Right lobe of liver (tissue), 6 donors: ENCODE measurements around the gene BOD1L1. TPM values are rescaled to one million over a fixed set of nuclear protein-coding genes. Genes with fewer than 3 reads are reported as not detected.

ENCODE experiments used
- ATAC-seq, 4 donors: fragments of 200-7000 bp; cut with Tn5 transposase; one replicate each; pipeline ENCODE4 v1.9.1; 2020; ENCODE audit warnings: mild to moderate bottlenecking in 4 of 4, moderate library complexity in 4 of 4
- DNase-seq, 3 donors: peaks; one replicate each; pipeline ENCODE4 v3.0.0-alpha.2; 2020
- H3K27ac ChIP-seq, 3 donors: fragments of 200-600 bp; one replicate each; pipeline ENCODE4 v1.8.0; 2022
- H3K27me3 ChIP-seq, 2 donors: fragments of 200-600 bp; one replicate each; pipeline ENCODE4 v1.8.0; 2022
- H3K36me3 ChIP-seq, 4 donors: fragments of 200-600 bp; sonication (generic) in 1 of 4; one replicate each; pipeline versions ENCODE4 v1.5.1 to v1.8.0; 2017 to 2022; ENCODE audit warnings: control low read depth in 1 of 4
- H3K4me1 ChIP-seq, 4 donors: fragments of 200-600 bp; sonication (generic) in 1 of 4; one replicate each; pipeline versions ENCODE4 v1.5.1 to v1.8.0; 2017 to 2022; ENCODE audit warnings: control low read depth in 1 of 4
- H3K4me3 ChIP-seq, 3 donors: fragments of 200-600 bp; one replicate each; pipeline ENCODE4 v1.8.0; 2022
- H3K9me3 ChIP-seq, 4 donors: fragments of 200-600 bp; sonication (generic) in 1 of 4; one replicate each; pipeline versions ENCODE4 v1.5.1 to v1.8.0; 2017 to 2022; ENCODE audit warnings: control low read depth in 1 of 4
- POLR2A ChIP-seq: fragments of 450-650 bp; IDR thresholded peaks from one replicate; pipeline ENCODE4 v1.6.1; 2017; ENCODE audit warnings: antibody characterized with exemption, mild to moderate bottlenecking
- WGBS: methylation state at CpG from one replicate; pipeline ENCODE4 v1.1.6; 2018; ENCODE audit warnings: low coverage, low lambda C conversion rate; ENCODE audit not compliant: insufficient coverage; ENCODE audit errors: missing lambda C conversion rate; 5-methylcytosine and 5-hydroxymethylcytosine counted together
- intact Hi-C, 2 donors: fragments of 100-400 bp; cut with DNase I; formaldehyde crosslinking; loops; one replicate each; pipeline versions ENCODE4 v1.11.2 to v1.14.1; 2022
- total RNA-seq, 6 experiments: library from RNA; depleted of rRNA in 2 of 6; stranded (reverse); fragments of >200 nt in 2 of 6; fragmentation: NEBNext Ultra II Directional in 3 of 6; extraction: Animal tissue kit (Norgen Biotek cat#: 25700) in 3 of 6; gene quantifications; one replicate each; pipeline versions ENCODE4 v1.1.0 to v1.2.4, GENCODE V29; 2016 to 2023
- TF ChIP-seq, protein P1 (sequence below), 4 donors: fragments of 200-600 bp in 3 of 4; fragments of 450-650 bp in 1 of 4; IDR thresholded peaks; one replicate each; pipeline versions ENCODE4 v1.5.1 to v1.8.0; 2016 to 2022; ENCODE audit warnings: antibody characterized with exemption in 4 of 4, mild to moderate bottlenecking in 2 of 4
- donor health status: DM: no; HTN: yes; CAD: no.
- donor health status: DM: no; HTN: no; CAD: no.
- donor health status: DM: no; HTN: no; CAD: no.
- donor health status: DM: no; HTN: yes; CAD: no.
- donor health status: DM: no; HTN: yes; CAD: no.

Gene BOD1L1
- total RNA-seq, 6 experiments from 2014 or later: 8.7 to 13.8 (median 11.6) TPM

DNA sequence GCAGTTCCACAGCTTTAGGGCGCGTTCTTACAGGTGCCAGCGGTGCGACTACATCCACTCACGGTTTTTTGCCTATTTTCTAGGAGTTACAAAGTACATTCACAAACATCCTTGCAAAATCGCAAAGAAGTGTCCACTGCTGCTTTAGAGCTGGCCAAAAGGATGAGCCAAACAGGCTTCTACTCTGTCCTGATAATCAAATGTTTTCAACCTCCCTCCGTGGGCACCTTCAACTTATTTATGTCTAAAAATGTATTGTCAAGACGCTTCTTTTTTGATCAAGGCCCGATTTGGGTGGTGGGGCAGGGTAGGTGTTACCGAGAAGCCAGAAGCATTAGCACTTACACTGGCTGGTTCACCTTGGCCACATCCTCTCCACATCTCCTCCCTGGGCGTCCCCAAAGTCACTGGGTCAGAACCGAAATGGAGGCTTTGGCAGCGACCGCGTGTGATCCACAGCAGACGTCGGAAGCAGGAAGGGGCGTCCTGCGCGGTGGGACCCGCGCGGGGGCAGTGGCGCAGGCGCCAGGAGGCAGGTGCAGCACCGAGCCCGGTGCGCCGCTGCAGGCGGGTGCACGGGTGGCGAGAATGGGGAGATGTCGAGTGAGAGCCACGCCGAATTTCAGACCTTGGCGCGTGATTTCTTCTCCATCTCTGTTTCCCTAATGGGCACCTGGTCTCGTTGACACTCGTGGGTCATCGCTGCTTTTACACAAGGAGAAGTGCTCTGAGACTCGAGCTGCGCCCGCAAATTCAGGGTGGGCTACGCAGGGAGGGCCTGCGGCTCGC lies 100.1 kb downstream of the BOD1L1 start:
- TF ChIP-seq, protein P1, sequence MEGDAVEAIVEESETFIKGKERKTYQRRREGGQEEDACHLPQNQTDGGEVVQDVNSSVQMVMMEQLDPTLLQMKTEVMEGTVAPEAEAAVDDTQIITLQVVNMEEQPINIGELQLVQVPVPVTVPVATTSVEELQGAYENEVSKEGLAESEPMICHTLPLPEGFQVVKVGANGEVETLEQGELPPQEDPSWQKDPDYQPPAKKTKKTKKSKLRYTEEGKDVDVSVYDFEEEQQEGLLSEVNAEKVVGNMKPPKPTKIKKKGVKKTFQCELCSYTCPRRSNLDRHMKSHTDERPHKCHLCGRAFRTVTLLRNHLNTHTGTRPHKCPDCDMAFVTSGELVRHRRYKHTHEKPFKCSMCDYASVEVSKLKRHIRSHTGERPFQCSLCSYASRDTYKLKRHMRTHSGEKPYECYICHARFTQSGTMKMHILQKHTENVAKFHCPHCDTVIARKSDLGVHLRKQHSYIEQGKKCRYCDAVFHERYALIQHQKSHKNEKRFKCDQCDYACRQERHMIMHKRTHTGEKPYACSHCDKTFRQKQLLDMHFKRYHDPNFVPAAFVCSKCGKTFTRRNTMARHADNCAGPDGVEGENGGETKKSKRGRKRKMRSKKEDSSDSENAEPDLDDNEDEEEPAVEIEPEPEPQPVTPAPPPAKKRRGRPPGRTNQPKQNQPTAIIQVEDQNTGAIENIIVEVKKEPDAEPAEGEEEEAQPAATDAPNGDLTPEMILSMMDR (IDR thresholded peaks at IDR 0.05): no peak
- TF ChIP-seq POLR2A: no peak
- H3K27ac ChIP-seq: no peak overlapping the region
- peaks cover 8 to 41% of the 10 kb centered on the region in 2 donors for H3K27me3 ChIP-seq
- intact Hi-C loops: no loop called here
- no peak overlapping the region for H3K4me3 ChIP-seq
- DNase-seq (no peak), ATAC-seq (no peak)
- H3K9me3 ChIP-seq: no peaks in the 10 kb centered on the region
- peaks cover 0 to 5% (median 0%) of the 10 kb centered on the region in 4 donors for H3K4me1 ChIP-seq
- no peaks in the 10 kb centered on the region for H3K36me3 ChIP-seq
- WGBS: 2% methylated on average over 22 of the region's 46 CpGs

DNA sequence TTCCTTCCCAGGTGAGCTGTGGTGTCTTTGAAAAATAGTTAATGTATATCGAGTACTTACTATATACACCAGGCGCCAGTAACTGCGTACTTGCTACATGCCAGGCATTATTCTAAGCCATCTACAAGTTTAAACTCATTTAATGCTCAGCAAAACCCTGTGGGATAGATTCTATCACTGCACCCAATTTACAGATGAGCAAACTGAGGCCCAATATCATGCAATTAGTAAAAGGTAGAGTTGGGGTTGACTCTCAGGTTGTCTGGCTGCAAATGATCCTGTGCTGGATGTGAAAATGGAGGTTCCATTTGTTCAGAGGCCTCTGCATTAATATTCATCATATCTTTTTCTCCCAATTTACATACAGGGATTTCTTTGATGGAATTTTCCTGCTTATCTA lies 100.9 kb downstream of the BOD1L1 start:
- intact Hi-C loops: no loop called here
- Histone ChIP-seq H3K27ac (no peak overlapping the region), H3K4me3 (no peak overlapping the region), H3K4me1 (peaks cover 0 to 5% (median 0%) of the 10 kb centered on the region in 4 donors), H3K9me3 (no peaks in the 10 kb centered on the region), H3K27me3 (peaks cover 8 to 40% of the 10 kb centered on the region in 2 donors), H3K36me3 (no peaks in the 10 kb centered on the region)
- no peak for ATAC-seq
- DNase-seq: no peak
- no peak for TF ChIP-seq POLR2A
- TF ChIP-seq, protein P1 (IDR thresholded peaks at IDR 0.05): no peak
- WGBS: 33% methylated on average over 3 of the region's 3 CpGs

DNA sequence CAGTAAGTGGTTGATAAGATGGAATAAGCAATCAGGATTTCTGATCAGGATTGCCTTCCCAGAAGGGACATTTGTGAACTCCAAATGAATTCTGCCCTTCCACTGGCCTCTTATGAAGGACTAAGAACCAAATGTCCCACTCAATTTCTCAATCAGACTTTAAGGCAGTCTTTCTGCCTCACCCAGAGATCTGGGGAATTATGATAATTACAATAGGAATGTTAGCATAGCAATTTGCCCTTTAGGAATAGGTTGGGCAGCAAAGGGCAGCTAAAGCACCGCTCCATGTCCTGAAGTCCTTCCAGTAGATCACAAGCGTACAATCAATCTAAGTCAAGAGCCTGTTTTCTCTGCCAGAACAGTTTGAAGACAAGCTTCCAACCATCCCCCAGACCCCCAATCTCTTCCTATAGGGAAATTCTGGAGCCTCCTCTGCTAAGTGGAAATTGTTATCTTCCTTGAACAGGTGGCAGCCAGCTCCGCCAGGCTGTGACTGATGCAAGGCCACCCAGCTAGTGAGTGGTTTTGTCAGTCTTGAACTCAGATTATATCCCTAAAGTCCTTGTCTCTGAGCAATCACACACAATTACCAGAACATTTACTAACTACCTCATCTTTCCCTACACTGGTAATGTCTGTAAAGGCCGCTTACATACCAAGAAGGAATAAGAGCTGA lies 101.8 kb downstream of the BOD1L1 start:
- TF ChIP-seq, protein P1 (IDR thresholded peaks at IDR 0.05): no peak
- TF ChIP-seq POLR2A: no peak
- no peak for DNase-seq
- Histone ChIP-seq H3K27me3 (peaks cover 0 to 32% of the 10 kb centered on the region in 2 donors), H3K36me3 (no peaks in the 10 kb centered on the region), H3K4me1 (peaks cover 0 to 5% (median 0%) of the 10 kb centered on the region in 4 donors), H3K9me3 (no peaks in the 10 kb centered on the region), H3K4me3 (no peak overlapping the region), H3K27ac (no peak overlapping the region)
- intact Hi-C loops: no loop called here
- no peak for ATAC-seq
- 26% methylated on average over 4 of the region's 4 CpGs for WGBS

DNA sequence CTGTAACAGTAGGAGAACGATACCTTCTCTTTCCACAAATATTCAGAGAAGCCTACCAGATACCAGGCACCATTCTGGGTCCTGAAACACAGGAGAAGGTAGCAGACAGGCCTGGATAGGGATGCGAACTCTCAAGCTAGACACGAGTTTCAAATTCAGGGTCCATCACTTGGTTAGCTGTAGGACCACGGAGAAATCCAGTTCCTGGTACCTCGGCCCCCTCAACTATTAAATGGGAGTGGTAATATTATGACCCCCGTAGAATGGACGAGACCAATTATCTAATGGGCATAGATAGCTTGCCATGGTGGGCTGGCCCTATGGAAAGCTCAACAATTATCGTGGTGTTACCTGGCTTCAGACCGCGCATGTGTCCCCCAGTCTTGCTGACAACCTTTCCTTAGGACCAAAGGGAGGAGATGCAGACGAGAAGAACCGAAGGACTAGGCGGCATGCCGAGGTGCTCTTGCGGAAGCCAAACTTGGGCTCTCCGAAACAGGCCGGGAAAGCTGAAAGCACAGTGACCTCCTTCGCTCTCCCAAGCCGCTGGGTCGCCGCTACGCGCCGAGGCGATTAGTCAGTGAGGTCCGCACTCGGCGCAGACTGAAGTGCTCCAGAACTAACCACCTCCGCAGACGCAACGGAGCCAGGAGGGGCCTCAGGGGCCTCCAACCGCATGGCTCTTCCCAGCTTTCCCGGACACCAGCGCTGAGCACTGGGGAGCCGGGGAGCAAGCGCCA lies 102.9 kb downstream of the BOD1L1 start:
- ATAC-seq (no peak), DNase-seq (no peak)
- intact Hi-C loops: no loop called here
- no peak for TF ChIP-seq POLR2A
- TF ChIP-seq, protein P1 (IDR thresholded peaks at IDR 0.05): no peak
- peaks cover 0 to 5% (median 0%) of the 10 kb centered on the region in 4 donors for H3K4me1 ChIP-seq
- no peaks in the 10 kb centered on the region for H3K36me3 ChIP-seq
- no peak overlapping the region for H3K27ac ChIP-seq
- H3K9me3 ChIP-seq: no peaks in the 10 kb centered on the region
- WGBS: 10% methylated on average over 20 of the region's 36 CpGs
- peaks cover 0 to 32% of the 10 kb centered on the region in 2 donors for H3K27me3 ChIP-seq
- no peak overlapping the region for H3K4me3 ChIP-seq
